Breast epithelium (tissue), 3 donors: ENCODE measurements around the gene RACGAP1.

Source experiments
- CTCF ChIP-seq, 3 donors: fragments of 450-650 bp; IDR thresholded peaks; one replicate each; pipeline ENCODE4 v1.5.1; 2016 to 2017; ENCODE audit warnings: antibody characterized with exemption in 3 of 3, mild to moderate bottlenecking in 3 of 3, moderate library complexity in 3 of 3
- POLR2A ChIP-seq: fragments of 450-650 bp; IDR thresholded peaks from one replicate; pipeline ENCODE4 v1.6.1; 2016; ENCODE audit warnings: antibody characterized with exemption, mild to moderate bottlenecking, moderate library complexity
- POLR2AphosphoS5 ChIP-seq, 3 donors: sonication (generic); formaldehyde crosslinking; IDR thresholded peaks; one replicate each; pipeline ENCODE4 v1.6.1; 2017; ENCODE audit warnings: antibody characterized with exemption in 3 of 3

GRCh38 chr12:50018968-50019367, 6.3 kb downstream of the RACGAP1 start:
- TF ChIP-seq CTCF (IDR thresholded peaks at IDR 0.05), result no peak
- TF ChIP-seq POLR2A, result no peak
- no peak for TF ChIP-seq POLR2AphosphoS5 (IDR thresholded peaks at IDR 0.05)
